ENCODE measurements around the gene DCTN4. TPM values are rescaled to one million over a fixed set of nuclear protein-coding genes. Genes with fewer than 3 reads are reported as not detected.
A peak's percentile ranks its signal among the peaks of the same experiment; 100 is the strongest.

Gene DCTN4
- total and polyA plus RNA-seq, 2 of the 4 experiments (the other 2 are of a cell fraction): 28.1 to 50.2 TPM

DNA sequence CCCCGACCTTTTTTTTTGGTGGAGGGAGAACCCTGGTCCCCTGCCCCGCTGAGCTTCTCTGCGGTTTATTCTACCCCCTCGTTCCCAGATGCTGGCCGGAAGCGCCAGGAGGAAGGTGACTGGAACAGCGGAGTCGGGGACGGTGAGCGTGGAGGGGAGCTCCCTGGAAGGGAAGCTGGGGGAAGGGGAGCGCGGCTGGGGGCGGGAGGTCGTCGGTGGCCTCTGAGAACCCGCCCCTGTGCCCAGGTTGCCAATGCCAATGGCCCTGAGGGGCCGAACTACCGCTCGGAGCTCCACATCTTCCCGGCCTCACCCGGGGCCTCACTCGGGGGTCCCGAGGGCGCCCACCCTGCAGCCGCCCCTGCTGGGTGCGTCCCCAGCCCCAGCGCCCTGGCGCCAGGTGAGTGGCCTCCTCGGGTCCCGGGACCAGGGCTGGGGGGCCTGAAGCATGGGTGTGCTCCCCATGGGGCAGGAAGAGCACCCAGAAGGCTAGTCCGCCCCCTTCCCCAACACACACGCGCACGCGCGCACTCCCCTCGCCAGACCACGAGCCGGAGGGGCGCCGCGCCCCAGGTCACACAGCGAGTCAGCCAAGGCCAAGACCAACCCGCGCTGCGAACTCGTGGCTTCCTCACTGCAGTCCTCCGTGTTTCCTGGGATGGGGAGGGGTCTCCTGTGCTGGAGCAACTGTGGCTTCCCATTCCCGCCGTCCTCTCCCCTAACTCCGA lies 87.1 kb downstream of the DCTN4 start:
- H3K9me1 ChIP-seq (ENCODE audit: insufficient read depth, low read length): peaks cover 8% of the 10 kb centered on the region
- H2BK20ac ChIP-seq (ENCODE audit: low read depth, low read length): no peak overlapping the region
- WGBS, 2 experiments (ENCODE audit: extremely low coverage in 2 of 2, insufficient read length in 1 of 2): 15% methylated on average over 6 of the region's 51 CpGs; no CpG with 5 or more reads in 1 of the 2 experiments
- in situ Hi-C loops (cut with MboI; ENCODE audit: low sequenced_read_pairs) (no loop called here), intact Hi-C loops (cut with micrococcal nuclease) (no loop called here), dilution Hi-C loops (cut with HindIII; ENCODE audit: low sequenced_read_pairs, unreplicated experiment) (no loop called here)
- no peaks in the 10 kb centered on the region for H3K79me1 ChIP-seq (ENCODE audit: low read depth in 1 of 2, low read length in 2 of 2)
- H2AFZ ChIP-seq (replicated peaks; ENCODE audit: low read length, poor library complexity): peak overlapping the region; percentile 93
- no peak overlapping the region; the same call in 1 of the 2 replicates for H3K14ac ChIP-seq (replicated peaks; ENCODE audit: low read depth, low read length)
- H2BK5ac ChIP-seq (ENCODE audit: low read depth, low read length, poor library complexity, severe bottlenecking): no peak overlapping the region
- DNase-seq (no peak), ATAC-seq (ENCODE audit: low read depth) (peak; percentile 8; the same call in 1 of the 2 replicates)
- H4K91ac ChIP-seq (ENCODE audit: insufficient read depth, low read depth, low read length): peak overlapping the region; percentile 62; the same call in 1 of the 2 replicates
- TF ChIP-seq FOS (IDR thresholded peaks at IDR 0.05; ENCODE audit: low read depth, low read length): no peak
- TF ChIP-seq, protein P1, sequence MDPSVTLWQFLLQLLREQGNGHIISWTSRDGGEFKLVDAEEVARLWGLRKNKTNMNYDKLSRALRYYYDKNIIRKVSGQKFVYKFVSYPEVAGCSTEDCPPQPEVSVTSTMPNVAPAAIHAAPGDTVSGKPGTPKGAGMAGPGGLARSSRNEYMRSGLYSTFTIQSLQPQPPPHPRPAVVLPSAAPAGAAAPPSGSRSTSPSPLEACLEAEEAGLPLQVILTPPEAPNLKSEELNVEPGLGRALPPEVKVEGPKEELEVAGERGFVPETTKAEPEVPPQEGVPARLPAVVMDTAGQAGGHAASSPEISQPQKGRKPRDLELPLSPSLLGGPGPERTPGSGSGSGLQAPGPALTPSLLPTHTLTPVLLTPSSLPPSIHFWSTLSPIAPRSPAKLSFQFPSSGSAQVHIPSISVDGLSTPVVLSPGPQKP (IDR thresholded peaks at IDR 0.05; ENCODE audit: borderline replicate concordance, low read depth, low read length): no peak
- TF ChIP-seq RAD21 (IDR thresholded peaks at IDR 0.05; ENCODE audit: low read length): no peak
- TF ChIP-seq, protein P2, sequence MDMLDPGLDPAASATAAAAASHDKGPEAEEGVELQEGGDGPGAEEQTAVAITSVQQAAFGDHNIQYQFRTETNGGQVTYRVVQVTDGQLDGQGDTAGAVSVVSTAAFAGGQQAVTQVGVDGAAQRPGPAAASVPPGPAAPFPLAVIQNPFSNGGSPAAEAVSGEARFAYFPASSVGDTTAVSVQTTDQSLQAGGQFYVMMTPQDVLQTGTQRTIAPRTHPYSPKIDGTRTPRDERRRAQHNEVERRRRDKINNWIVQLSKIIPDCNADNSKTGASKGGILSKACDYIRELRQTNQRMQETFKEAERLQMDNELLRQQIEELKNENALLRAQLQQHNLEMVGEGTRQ (IDR thresholded peaks at IDR 0.05; ENCODE audit: low read depth, low read length): no peak
- TF ChIP-seq, protein P3, sequence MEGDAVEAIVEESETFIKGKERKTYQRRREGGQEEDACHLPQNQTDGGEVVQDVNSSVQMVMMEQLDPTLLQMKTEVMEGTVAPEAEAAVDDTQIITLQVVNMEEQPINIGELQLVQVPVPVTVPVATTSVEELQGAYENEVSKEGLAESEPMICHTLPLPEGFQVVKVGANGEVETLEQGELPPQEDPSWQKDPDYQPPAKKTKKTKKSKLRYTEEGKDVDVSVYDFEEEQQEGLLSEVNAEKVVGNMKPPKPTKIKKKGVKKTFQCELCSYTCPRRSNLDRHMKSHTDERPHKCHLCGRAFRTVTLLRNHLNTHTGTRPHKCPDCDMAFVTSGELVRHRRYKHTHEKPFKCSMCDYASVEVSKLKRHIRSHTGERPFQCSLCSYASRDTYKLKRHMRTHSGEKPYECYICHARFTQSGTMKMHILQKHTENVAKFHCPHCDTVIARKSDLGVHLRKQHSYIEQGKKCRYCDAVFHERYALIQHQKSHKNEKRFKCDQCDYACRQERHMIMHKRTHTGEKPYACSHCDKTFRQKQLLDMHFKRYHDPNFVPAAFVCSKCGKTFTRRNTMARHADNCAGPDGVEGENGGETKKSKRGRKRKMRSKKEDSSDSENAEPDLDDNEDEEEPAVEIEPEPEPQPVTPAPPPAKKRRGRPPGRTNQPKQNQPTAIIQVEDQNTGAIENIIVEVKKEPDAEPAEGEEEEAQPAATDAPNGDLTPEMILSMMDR (conservative IDR thresholded peaks at IDR 0.05; ENCODE audit: low read depth, low read length): no peak
- TF ChIP-seq RFX5 (IDR thresholded peaks at IDR 0.05; ENCODE audit: low read depth, low read length): no peak
- no peak for TF ChIP-seq MAZ (IDR thresholded peaks at IDR 0.05; ENCODE audit: borderline replicate concordance, low read depth, low read length)
- TF ChIP-seq BHLHE40 (IDR thresholded peaks at IDR 0.05; ENCODE audit: low read depth, low read length): no peak
- no peak for TF ChIP-seq MAFK (IDR thresholded peaks at IDR 0.05; ENCODE audit: low read depth, low read length)
- TF ChIP-seq CHD1 (IDR thresholded peaks at IDR 0.05; ENCODE audit: low read depth, low read length): no peak
- TF ChIP-seq POLR2A (IDR thresholded peaks at IDR 0.05; ENCODE audit: low read depth, low read length): no peak
- H2AK9ac ChIP-seq (replicated peaks; ENCODE audit: low read depth, low read length, poor library complexity): peak overlapping the region; percentile 66
- CTCF ChIA-PET: no interaction called here
- H2BK120ac ChIP-seq (ENCODE audit: low read depth, low read length): 0 out of 2 replicates have a peak overlapping the region, but pooled peaks have one; percentile 16
- H4K8ac ChIP-seq (ENCODE audit: low read depth in 2 of 2, low read length in 2 of 2): peak overlapping the region; percentile 62 to 74; a peak in 3 of 4 replicates
- H2AK5ac ChIP-seq (ENCODE audit: low read depth, low read length): peak overlapping the region; percentile 57
- H4K20me1 ChIP-seq (ENCODE audit: insufficient read depth, low read length): no peaks in the 10 kb centered on the region
- H3K4me1 ChIP-seq (ENCODE audit: control insufficient read depth, insufficient read depth, low read length): peaks cover 13% of the 10 kb centered on the region
- peak overlapping the region; percentile 81; the same call in 1 of the 2 replicates for H3K23ac ChIP-seq (ENCODE audit: low read depth, low read length)
- peak overlapping the region; percentile 80 for H3K18ac ChIP-seq (ENCODE audit: low read depth, low read length)
- H3K27ac ChIP-seq (ENCODE audit: insufficient read depth, low read length): no peak overlapping the region; the same call in 1 of the 2 replicates
- BruUV-seq (replicated peaks): no TSS peak
- peak overlapping the region; percentile 98 for H3K4me2 ChIP-seq (ENCODE audit: low read depth, low read length)
- H2BK15ac ChIP-seq (ENCODE audit: low read depth, low read length): 0 out of 3 replicates have a peak overlapping the region, but pooled peaks have one; percentile 45
- no peak overlapping the region for H3K56ac ChIP-seq (ENCODE audit: extremely low read depth, insufficient read depth, low read length)
- H3K36me3 ChIP-seq (ENCODE audit: control insufficient read depth, insufficient read depth, low read length): no peaks in the 10 kb centered on the region
- H3K4ac ChIP-seq (ENCODE audit: low read depth, low read length): peak overlapping the region; percentile 68; the same call in 1 of the 2 replicates
- no peaks in the 10 kb centered on the region for H3K9me3 ChIP-seq (ENCODE audit: control insufficient read depth, insufficient read depth, low read length)
- peaks cover 12% of the 10 kb centered on the region for H3K27me3 ChIP-seq (ENCODE audit: control insufficient read depth, insufficient read depth, low read length)
- H3K9ac ChIP-seq (ENCODE audit: low read depth, low read length): peak overlapping the region; percentile 56
- peak overlapping the region; percentile 82 for H4K5ac ChIP-seq (ENCODE audit: low read depth, low read length)
- H3K4me3 ChIP-seq (ENCODE audit: insufficient read depth, low read depth, low read length): peak overlapping the region; percentile 49
- POLR2A ChIA-PET (ENCODE audit: unreplicated experiment): no interaction called here

Measured in IMR-90 (cell line).